Stimulated activated naive CD4-positive, alpha-beta T cell treated with Interleukin-2 at 50 U/mL for 16 hours (primary cell): ENCODE results near the gene INPP4B.

Experiments
- DNase-seq: peaks from one replicate; lab custom pipeline; 2025; lab: John Stamatoyannopoulos, UW

INPP4B gene

DNA sequence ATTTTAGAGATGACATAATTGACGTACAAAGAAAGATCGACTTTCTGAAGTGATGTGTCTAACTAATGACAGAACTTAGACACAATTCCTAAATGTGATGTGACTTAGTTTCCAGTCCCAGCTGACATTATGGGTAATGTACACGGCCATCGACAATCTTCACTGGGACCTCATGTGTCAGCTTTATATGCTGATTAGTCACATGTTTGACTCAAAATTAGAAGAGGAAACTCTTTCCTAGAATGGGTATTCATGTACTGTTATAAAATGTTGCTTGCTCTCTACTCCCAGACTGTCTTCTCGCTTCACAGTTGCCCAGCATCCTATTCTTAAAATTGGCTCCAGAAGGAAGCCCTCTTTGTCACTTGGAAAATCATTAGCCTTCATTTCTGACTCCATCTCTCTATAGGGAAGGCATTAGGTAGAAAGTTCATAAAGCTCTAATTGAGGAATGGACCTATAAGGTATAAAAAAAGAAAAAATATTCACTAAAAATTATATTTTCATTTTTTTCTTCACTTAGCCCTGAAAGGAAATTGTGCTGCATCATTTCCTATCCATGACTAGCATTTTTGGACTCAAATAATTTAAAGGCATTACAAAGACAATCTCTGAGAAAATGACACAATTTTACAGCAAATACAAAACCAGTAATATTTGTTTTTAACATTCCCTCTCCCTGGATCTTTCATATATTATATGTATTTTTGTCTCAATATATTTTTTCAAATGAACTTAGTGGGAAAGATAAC, 554.6 kb downstream of the INPP4B start:
- DNase-seq: no peak

DNA sequence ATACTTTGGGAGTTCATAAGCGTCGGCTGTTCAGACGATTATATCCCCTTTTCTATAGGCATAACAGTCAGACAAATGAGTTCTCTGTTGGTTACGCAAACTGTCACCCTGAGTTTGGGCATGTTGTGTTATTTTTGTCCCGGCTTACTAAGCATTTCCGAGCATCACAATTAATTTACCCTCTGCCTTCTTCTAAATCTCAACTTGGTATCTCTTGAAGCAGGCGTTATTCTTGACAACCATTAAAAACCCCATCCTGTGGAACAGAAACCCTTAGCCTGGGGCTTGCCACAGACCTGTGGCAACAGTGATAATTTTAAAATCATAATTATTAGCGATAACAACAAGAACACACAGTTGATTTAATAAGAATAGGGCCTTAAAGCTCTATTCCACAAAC, 558.7 kb downstream of the INPP4B start:
- DNase-seq: no peak

DNA sequence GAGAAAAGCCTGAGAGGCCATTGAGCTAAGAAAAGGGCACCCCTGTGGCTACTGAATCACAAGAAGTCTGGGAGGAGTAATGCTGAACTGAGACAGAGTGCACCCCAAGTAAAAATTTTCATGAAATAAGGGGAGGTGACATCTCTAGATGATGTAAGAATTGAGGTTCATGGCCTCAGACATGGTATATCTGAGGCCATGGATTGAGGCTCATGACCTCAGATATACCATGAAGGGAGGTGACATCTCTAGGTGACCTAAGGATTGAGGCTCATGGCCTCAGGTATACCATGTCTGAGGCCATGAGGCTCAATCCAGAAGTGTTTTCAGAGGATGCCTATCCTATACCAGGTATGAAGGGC, 560.9 kb downstream of the INPP4B start:
- no peak for DNase-seq

DNA sequence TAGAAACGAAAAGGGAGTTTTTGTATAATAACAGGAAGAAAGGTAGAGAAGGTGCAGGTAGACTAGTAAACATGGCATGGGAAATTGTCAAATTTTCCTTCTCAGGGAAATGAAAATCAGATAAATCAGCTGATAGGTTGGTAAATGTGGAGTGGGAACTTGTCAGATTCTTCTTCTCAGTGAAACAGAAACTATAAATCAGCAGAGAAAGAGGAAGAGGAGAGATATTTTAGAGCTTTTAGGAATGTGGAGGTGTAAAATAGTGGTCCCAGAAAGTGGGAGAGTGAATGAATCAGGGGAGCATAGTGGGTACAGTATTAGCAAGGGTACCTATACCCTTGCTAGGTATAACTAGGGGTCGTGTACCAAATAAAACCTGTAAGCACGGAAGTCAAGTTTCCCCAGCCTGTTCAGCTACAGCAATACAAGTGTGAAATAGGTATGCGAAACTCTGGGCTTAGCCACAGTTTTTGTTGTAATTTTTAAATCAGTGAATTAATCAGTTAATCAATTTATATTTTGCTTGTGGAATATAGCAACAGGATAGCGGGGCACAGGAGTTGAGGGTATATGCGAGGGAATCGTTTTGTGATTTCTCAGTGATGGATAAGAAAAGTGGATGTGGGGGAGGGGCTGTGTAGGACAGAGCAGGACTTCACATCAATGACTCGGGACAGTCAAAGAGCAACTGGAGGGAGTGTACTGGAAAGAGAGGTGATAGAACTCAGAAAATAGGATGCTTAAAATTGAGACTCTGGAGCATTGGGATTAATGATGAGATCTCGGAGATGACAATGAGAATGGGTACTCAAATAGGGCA, 561.5 kb downstream of the INPP4B start:
- DNase-seq: no peak

DNA sequence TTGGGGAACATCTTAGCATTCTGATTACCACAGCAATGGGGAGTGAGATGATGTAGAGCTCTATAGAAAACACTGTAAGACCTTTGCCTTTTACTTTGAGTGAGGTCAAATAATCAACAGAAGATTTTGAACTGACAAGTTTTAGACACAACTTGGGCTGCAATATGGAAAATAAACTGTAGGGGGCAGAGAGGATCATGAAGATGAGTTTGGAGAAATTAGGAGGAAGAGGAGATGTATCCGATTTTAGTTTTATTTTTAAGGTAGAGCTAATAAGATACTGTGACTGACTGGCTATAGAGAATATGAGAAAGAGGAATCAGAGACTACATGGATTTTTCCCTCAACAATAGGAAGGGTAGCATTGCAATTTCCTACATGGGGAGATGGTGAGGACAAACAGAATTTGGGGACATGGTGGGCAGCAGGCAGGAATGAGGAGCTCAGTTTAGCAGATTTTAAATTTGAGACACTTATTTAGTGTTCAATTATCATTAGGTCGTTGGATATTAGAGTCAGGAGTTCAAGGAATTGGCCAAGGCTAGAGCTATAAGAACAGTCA, 563.1 kb downstream of the INPP4B start:
- no peak for DNase-seq

DNA sequence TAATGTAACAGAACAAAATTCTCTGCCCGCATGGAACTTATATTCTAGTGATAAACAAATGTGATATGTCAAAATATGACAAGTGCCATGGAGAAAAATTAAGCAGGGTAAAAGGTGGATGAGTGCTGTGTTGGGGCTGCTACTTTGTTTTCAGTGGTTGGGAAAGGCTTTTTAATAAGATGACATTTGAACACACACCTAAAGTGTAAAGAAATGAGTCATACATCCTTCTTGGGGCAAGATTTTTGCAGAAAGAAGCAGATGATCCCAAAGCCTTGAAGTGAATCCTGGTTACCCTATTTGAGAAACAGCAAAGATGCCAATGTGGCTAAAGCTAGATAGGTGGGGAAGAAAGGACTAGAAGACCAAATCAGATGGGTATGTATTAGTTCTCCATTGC, 564.1 kb downstream of the INPP4B start:
- DNase-seq: no peak

DNA sequence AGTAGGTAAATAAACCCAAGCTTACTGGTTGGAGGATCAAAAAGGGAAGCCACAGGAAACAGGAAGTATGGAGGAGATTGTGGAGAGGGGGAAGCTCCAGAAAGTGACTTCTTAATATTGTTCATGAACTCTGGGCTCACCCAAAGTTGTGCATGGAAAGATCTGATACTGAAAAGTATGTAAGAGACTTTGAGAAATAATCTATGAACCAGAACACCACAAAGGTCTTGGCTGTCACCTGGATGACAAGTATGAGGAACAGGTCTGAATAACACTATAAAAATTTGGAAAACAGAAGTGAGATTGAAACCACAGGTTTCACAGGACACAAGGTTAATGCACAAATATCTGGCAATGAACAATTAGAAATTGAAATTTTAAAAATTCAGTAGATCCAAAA, 567.4 kb downstream of the INPP4B start:
- DNase-seq: no peak

DNA sequence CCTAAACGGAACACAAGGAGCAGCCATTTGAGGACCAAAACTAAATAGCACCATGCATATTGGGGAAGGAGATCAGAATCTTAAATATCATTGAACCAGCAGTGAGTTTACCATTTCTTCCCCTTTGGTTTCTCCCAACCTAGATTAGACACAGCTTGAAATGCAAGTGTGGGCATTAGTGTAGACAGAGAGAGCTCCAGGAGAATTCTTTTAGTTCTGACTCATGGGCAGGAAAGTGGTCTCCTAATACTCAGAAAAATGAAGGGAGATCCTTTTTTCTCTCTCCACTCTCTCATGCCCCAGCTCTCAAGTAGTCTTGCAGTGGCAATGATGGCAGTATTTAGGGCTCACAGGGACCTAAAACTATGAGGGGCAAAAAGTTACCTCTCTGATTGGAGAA, 567.9 kb downstream of the INPP4B start:
- DNase-seq: no peak

DNA sequence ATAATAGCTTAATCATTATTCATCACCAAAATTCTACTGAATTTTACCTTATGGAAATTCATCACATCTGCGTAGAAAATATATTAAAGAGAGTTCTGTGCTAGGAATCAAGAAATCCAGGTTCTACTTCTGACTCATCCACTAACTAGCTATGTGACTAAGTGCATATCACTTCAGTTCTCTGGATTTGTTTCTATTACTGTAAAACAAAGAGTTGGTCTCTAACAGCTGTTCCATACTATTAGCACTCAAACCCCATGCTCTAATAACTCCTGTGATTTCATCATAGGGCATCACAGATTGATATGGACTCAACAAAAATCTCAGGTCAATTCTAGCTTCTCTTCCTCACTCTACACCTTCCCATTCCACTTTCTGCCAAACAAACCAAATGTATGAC, 572.0 kb downstream of the INPP4B start:
- no peak for DNase-seq

DNA sequence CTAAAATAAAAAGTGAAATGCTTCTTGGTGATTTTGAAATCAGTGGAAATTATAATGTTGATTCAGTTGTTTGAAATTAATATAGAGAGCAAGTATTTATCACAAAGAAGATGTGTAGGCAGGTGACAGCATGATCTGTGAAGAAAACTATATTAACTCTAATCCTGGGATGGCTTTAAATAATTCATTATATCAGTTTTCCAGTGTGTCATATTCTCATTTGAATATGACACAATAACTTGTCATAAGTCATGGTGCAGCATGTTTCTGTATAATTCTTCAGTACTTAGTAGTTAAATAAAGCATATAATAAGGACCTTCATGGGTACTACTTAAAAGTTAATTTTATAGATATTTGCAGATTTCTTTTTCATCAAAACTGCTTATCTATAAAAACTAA, 573.6 kb downstream of the INPP4B start:
- DNase-seq: no peak

DNA sequence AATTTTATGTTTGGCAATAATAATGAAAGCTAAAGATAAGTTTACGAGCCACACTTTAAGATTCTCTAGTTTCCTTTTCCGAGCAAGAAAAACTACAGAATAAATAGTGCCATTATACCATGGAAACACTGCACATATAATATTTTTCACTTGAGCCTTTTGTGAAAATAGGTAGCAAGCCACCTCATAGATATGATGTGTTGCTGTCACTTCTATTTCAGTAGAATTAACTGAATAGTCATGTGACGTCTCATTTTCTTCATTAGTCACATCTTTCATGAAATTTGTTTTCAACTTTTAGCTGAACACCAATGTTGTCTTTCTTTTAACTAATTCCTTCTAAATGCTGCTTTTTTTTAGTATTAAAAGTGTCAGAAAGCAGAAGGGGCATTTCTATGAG, 574.3 kb downstream of the INPP4B start:
- DNase-seq: no peak

DNA sequence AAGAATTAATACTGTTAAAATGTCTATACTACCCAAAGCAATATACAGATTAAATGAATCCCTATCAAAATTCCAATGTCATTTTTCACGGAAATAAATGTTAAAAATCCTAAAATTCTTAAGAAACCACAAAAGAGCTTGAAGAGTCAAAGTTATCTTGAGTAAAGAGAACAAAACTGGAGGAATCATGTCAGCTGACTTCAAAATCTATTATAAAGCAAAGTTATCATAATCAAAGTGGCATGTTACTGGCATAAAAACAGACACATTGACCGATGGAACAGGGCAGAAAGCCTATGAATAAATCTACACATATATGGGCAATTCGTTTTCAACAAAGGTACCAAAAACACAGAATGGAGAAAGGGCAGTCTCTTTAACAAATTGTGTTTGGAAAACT, 579.0 kb downstream of the INPP4B start:
- DNase-seq: no peak

DNA sequence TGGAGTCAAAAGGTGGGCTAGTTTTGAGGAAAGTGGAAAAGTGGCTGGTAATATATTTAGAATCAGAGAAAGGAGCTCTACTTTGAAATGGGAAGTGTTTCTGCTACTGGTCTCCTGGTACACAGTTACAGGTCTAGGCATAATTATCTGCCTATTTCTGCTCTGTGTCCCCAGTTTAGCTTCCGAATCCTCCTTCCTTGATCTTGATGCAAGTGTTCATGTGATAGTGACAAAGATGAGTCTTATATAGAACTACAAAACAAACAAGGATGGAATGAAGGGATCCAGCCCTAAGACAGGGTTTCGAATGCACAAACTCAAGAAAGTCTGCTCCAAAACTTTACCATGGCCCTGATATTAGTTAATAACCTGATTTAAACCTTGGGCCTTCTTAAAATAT, 580.2 kb downstream of the INPP4B start:
- no peak for DNase-seq

DNA sequence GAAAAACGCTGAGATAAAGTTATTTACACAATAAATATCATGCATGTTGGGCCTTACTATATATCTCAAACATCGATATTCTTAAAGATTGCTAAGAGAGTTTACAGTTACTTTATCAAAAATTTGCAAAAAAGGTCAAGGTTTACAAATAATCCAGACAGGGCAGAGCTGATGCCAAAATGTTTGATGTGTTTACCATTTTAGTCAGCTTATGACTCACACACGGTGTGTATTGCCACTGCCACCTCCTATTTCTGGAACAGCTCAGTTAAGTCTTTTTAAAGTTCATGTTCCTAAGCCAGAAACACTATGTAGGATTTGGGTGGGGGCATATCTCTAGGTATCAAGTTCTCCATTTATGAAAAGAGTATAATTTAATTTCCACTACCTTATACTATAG, 580.6 kb downstream of the INPP4B start:
- DNase-seq: no peak

DNA sequence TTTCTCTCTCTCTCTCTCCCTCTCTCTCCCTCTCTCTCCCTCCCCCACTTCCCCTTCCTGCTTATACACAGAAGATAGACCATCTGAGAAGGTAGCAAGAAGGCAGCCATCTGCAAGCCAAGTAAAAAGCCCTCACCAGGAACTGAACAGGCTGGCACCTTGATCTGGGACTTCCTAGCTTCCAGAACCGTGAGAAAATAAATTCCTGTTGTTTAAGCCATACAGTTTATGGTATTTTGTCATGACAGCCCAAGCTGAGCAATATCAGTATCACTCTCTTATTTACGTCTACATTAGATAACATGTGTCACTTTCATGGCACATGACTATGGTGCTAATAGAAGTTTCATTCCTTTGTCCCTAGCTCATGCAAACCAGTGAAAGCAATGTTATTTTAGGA, 581.1 kb downstream of the INPP4B start:
- DNase-seq: no peak

DNA sequence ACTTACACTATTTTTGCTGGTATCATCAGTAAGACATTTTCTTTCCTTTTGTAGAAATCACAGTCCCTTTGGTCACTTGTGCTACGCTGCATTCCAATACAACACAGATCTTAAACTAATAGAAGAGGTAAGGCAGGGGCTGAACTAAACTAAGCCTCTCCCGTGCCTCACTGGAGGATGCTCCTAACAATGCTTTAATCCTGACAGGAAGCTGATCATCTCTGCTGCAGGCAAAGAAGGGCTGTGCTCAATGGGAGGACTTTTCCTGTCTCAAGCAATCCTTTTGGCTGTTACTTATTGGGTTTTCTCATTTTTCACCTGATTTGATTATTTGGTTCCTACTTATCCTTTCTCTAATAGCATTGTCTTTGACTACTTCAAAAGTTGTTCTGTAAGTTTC, 583.1 kb downstream of the INPP4B start:
- no peak for DNase-seq

DNA sequence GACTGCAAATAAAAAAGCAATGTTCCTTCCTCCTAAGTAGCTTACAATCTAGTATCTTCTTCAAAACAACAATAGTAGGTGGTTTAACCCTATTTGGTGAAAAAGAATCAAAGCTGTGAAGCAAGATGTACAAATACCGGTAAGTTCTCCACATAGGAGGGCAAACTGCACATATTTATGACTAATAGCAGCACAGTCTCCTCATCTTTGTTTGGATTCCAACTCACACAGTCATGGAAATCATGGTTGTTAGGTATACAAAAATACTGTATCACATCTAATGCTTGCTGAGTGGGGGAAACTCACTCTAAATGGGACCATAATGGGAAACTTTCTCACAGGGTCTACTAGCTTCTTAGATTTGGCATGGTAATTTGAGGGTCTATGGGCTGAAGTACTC, 597.2 kb downstream of the INPP4B start:
- DNase-seq: no peak

DNA sequence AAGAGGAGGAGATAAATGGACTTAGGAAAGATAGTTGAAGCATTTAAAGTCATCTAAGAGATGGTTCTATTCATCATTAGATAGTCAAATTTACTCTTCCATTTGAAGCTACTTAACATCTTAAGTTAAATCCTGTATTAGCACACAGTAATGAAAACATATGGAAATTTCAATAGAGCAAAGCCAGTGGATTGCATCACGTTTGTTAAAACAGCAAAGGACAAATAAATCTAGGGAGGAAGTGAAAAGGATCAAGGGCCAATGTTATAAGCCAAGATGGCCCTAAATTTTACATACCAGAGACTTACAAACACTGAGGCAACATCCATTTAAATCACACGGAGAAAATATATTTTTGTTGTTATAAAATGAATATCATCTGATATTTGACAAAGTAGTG, 602.8 kb downstream of the INPP4B start:
- no peak for DNase-seq

DNA sequence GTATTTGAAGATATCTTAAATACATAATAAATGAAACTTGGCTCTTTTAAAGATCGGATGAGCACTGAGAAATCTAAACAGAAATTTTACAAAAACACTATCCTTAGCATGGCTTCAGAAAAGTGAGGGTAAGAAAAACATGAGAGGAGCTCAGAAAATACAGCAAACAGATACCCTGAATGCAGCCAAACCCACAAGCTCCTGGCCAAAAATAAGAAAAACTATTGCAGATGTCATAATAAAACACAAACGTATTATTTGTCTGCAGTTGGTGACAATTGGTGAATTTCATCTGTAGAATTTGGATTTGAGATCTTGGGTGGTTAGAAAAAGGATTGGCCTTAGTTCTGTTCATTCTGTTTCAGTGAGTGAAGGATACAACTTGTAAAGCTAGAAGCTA, 603.9 kb downstream of the INPP4B start:
- DNase-seq: no peak

DNA sequence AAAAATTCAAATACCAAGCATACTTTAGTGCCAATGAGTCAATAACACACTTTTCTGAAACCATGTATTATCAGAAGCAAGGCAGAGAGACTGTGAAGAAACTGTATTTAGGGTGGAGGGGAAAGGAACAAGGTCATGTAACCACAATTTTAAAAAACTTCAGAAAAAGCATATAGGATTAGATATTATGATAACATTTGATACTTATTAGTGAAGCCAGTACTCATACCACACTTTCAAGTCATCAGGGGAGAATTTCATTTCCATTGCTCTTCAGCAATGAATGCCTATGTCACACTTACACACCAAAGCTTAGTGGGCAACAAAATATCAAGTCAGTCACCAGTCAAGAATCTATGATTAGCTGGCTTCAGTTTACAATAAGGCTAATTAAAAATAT, 607.5 kb downstream of the INPP4B start:
- DNase-seq: no peak

DNA sequence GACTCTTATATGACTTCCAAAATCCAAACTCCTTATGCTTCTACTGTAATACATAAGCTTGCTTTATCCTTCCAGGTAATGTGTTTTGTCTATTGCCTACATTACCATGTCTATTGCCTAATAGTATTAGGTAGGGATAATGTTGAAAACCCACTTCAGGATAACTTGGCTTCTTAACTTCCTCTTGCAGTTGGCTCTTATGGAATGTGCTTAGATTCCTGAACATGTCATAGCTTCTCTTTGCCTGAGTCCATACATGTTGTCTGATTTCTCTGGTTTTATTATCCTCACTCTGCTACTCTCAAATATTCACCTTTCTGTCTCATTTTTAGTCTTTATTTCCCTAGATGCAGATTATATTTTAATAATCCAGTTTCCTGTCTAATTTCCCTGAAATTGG, 609.8 kb downstream of the INPP4B start:
- DNase-seq: no peak

DNA sequence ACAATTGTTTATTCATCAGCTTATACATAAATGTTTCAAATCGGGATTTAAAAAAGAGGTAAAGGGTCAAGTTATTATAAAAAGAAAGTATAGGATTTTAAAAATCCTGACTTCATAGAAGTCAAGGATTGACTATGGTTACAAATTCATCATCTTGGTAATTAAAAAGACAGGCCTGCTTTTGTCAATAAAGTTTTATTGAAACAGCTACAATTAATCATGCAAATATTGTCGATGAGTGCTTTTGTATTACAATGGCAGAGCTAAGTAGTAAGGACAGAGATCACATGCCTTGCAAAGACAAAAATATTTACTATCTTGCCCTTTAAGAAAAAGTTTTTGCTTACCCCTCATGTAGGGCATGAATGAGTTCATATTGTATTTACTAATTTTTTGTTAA, 614.3 kb downstream of the INPP4B start:
- DNase-seq: no peak

DNA sequence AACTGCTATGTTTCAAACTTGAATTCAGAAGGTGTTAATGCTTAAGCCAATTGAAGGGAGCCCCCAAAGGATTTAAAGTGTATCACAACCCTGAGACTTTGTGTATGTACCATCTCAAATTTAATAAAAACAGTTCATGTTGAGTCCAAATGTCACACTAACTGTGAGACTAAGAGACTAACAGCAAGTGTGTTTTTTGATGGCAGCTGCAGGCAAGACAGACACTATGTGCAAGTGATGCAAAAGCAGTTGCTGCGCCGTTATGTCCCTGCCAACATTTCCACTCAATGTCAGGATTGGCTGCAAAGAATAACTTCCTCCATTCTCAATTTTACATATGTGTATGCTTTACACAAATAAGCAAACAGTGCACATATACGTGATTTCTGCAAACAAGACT, 615.1 kb downstream of the INPP4B start:
- no peak for DNase-seq

DNA sequence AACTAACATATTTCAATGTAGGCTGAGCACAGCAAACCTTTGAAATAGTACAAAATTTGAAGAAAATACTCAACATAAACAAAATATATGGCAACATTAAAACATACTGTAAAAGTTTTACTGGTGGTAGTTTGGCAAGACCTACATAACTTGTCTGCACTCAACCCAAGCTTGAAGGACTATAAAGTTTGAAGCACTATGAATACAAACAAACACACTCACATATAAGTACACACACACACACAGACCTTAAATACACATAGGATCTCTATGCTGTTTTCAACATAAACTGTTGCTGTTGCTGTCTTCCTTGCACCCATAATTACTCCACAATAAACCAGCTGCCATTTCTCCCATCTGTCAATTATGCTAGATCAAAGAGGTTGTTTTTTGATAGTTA, 620.1 kb downstream of the INPP4B start:
- DNase-seq: no peak
